Right forelimb (tissue), 1 donor: ENCODE measurements around the gene COBL.

Experiments used
- DNase-seq: peaks from one replicate; pipeline ENCODE4 v3.0.0-alpha.2; 2018

The COBL gene

GRCh38 chr7:51175992-51176388 is 140.6 kb downstream of the COBL start:
- DNase-seq, result no peak

- DNase-seq, result no peak
These were observed 141.2 kb downstream of the COBL start for GRCh38 chr7:51175316-51175991.

DNA sequence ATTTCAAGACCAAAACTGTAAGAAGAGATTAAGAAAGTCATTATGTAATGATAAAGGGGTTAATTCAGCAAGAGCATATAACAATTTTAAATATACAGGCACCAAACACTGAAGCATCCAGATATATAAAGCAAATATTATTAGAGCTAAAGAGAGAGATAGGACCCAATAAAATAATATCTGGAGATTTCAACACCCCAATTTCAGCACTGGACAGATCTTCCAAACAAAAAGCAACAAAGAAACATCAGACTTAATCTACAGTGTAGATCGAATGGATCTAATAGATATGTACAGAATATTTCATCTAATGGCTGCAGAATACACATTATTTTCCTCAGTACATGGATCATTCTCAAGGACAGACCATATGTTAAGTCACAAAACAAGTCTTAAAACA is 151.3 kb downstream of the COBL start:
- no peak for DNase-seq

- DNase-seq, result peak; percentile 83
These were observed 153.8 kb downstream of the COBL start for GRCh38 chr7:51162724-51163329.

DNA sequence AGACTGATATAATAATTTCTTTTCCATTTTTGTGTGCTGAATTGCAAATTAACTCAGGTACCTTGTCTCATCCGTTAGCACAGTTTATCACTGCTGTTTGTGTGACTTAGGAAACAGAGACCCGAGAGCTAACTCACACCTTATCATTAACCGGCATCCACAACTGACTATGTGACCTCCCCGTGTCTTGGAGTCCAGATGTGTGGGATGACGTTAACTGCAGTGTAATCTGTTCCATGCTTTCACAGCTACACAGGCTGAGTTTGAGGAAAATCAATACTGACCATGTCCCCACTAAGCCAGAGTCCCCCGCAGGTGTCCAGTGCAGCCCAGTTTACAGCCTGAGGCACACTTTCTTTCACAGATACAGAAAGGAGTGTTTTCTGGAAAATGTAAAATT is 154.7 kb downstream of the COBL start:
- no peak for DNase-seq

DNA sequence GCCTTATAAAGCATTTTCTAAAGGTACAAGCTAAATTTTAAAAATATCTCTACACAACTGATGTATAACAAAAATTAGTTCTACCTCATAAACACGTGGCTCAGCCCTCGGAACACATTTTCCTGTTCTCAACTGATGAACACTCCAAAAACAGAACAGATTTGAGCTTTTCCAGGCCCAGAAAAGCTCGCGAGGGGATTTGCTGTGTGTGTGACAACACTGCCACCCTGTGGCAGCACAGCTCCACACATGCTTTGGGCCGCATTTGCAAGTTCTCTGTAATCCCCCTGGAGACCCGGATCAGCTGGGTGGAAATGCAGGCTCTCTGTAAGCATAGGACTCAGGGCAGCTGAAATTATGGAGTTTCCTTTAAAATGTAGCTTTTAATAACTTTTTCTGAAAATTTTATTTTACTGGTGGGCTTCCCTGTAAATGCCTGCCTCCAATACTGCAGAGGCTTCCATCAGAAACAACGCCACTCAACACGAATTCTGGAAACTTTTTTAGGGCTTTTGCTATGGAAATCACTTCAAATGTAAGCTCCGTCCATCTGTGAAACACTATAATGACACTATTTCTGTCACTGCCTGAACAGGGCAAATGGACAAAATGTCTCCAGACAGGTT is 155.5 kb downstream of the COBL start:
- peak; percentile 85 for DNase-seq

GRCh38 chr7:51160411-51160810 is 156.2 kb downstream of the COBL start:
- DNase-seq, result no peak

DNA sequence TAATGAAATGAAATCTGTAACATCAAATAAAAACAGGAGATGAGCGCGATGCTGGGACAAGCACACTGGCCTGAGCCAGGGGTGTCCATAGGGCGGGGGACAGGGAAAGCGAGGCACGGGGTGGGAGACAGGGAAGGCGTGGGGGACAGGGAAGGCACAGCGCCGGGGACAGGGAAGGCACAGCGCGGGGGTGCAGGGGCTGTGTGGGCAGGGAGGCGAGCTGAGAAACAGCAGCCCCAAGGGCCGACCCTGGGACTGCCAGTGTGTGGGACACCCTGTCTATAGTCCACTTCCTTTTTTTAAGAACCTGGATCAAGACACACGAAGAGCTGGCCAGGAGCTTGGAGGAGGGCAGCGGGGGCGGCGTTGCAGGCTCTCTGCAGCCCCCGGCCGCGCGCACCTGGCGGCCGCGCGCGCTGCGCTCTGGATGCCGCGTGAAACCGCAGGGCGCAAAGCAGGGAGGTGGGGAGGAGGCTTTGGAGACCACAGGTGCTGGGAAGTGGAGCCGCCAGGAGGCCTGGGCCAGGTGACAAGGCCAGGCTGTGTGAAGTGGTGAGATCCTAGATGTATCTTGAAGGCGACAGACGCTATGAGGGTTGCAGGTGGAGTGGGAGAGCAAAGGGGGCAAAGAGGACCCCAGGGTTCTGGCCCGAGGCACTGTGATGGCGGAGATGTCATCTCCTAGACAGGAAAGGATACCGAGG is 157.7 kb downstream of the COBL start:
- DNase-seq, result no peak

DNA sequence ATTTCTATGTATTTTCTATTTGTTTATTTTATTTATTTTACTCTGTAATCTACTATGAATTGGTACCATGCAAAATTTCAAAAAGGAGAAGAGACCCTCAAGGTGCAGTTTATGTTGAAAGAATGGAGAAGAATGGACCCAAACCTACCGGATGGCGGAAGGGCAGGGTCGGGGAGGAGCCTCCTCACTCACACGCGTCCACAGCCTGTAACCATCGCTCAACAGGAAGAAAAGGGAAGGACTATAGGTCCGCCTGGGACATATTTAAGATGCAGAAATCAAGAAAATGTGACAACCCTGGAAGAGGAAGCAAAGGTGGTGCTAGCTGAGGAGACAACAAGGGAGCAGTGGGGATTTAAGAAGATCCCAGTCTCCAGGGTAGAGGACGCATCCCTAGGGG is 158.4 kb downstream of the COBL start:
- no peak for DNase-seq

GRCh38 chr7:51154201-51154600 is 162.4 kb downstream of the COBL start:
- no peak for DNase-seq

GRCh38 chr7:51152706-51153200 is 163.9 kb downstream of the COBL start:
- DNase-seq, result no peak

GRCh38 chr7:51151455-51151854 is 165.2 kb downstream of the COBL start:
- DNase-seq, result no peak

DNA sequence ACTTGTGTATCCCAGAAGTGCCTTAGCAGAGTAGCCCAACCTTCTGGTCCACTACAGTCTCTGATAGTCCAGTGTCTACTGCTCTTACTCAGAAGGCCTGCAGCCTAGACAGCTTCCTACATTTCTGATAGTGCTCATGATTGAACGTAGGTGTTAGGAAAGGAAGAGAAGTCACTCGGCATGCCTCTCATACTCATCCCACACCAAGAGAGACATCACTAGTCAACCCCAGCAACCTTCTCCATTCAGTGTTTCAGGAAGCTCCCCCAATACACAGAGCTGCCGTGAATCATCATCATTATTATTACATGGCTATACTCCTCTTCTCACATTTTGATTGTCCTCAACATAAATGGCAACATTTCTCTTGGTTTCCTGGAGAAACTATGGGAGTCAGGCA is 166.4 kb downstream of the COBL start:
- DNase-seq, result no peak

- DNase-seq, result no peak
These were observed 168.4 kb downstream of the COBL start for GRCh38 chr7:51148216-51148615.

- DNase-seq, result no peak
These were observed 169.6 kb downstream of the COBL start for GRCh38 chr7:51146816-51147586.

- DNase-seq, result no peak
These were observed 172.4 kb downstream of the COBL start for GRCh38 chr7:51144178-51144577.

GRCh38 chr7:51142741-51143385 is 173.7 kb downstream of the COBL start:
- no peak for DNase-seq

GRCh38 chr7:51141451-51142003 is 175.1 kb downstream of the COBL start:
- DNase-seq, result no peak

- DNase-seq, result no peak
These were observed 176.1 kb downstream of the COBL start for GRCh38 chr7:51140199-51141164.

GRCh38 chr7:51139796-51140195 is 176.8 kb downstream of the COBL start:
- DNase-seq, result no peak
